WTC11 (cell line): ENCODE measurements around the gene RPIA.

Experiments
- ATF1 ChIP-seq: sonication (generic); formaldehyde crosslinking; IDR thresholded peaks from 2 replicates; pipeline ENCODE4 v1.8.1; 2023; ENCODE audit warnings: mild to moderate bottlenecking, moderate library complexity, missing genetic modification reagents
- NFYB ChIP-seq: sonication (generic); formaldehyde crosslinking; conservative IDR thresholded peaks from 2 replicates; pipeline ENCODE4 v1.8.0; 2022; ENCODE audit warnings: low read depth, missing genetic modification reagents
- TF ChIP-seq, protein P1 (sequence below): sonication (generic); formaldehyde crosslinking; IDR thresholded peaks from 2 replicates; pipeline ENCODE4 v1.8.0; 2022; ENCODE audit warnings: mild to moderate bottlenecking, missing genetic modification reagents
- TF ChIP-seq, protein P2 (sequence below): fragments of 200-600 bp; IDR thresholded peaks from 2 replicates; pipeline ENCODE4 v1.8.0; 2022; ENCODE audit warnings: antibody characterized with exemption

GRCh38 chr2:88738271-88738670, 46.8 kb downstream of the RPIA start:
- TF ChIP-seq NFYB, result no peak
- TF ChIP-seq ATF1 (CRISPR knock-in tag), result no peak
- TF ChIP-seq, protein P1, sequence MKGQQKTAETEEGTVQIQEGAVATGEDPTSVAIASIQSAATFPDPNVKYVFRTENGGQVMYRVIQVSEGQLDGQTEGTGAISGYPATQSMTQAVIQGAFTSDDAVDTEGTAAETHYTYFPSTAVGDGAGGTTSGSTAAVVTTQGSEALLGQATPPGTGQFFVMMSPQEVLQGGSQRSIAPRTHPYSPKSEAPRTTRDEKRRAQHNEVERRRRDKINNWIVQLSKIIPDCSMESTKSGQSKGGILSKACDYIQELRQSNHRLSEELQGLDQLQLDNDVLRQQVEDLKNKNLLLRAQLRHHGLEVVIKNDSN (CRISPR knock-in tag), result no peak
- TF ChIP-seq, protein P2, sequence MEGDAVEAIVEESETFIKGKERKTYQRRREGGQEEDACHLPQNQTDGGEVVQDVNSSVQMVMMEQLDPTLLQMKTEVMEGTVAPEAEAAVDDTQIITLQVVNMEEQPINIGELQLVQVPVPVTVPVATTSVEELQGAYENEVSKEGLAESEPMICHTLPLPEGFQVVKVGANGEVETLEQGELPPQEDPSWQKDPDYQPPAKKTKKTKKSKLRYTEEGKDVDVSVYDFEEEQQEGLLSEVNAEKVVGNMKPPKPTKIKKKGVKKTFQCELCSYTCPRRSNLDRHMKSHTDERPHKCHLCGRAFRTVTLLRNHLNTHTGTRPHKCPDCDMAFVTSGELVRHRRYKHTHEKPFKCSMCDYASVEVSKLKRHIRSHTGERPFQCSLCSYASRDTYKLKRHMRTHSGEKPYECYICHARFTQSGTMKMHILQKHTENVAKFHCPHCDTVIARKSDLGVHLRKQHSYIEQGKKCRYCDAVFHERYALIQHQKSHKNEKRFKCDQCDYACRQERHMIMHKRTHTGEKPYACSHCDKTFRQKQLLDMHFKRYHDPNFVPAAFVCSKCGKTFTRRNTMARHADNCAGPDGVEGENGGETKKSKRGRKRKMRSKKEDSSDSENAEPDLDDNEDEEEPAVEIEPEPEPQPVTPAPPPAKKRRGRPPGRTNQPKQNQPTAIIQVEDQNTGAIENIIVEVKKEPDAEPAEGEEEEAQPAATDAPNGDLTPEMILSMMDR, result no peak
